Natural killer cell (primary cell): ENCODE results near the gene CST7. TPM values are rescaled to one million over a fixed set of nuclear protein-coding genes. Genes with fewer than 3 reads are reported as not detected.

Experiments used
- ATAC-seq, 3 donors: fragments of 150-1000 bp in 2 of 3; fragments of 200-7000 bp in 1 of 3; cut with Tn5 transposase; 1 replicate in 1 of 3; 2 replicates in 2 of 3; pipeline ENCODE4 v1.10.0; 2021; ENCODE audit warnings: mild to moderate bottlenecking in 2 of 3, moderate library complexity in 2 of 3
- DNase-seq, 2 donors: peaks; one replicate each; pipeline versions ENCODE4 v3.0.0 to v3.0.0-alpha.2; 2013 to 2021; ENCODE audit warnings: mixed read lengths in 1 of 2
- H3K27ac ChIP-seq: one replicate; pipeline ENCODE4 v1.5.1; 2013; ENCODE audit warnings: mild to moderate bottlenecking, low read length
- H3K27me3 ChIP-seq: one replicate; pipeline ENCODE4 v1.6.1; 2013; ENCODE audit warnings: low read length; ENCODE audit not compliant: control insufficient read depth, insufficient read depth
- H3K36me3 ChIP-seq: one replicate; pipeline ENCODE4 v1.6.1; 2013; ENCODE audit warnings: low read length; ENCODE audit not compliant: control insufficient read depth, insufficient read depth
- H3K4me1 ChIP-seq: one replicate; pipeline ENCODE4 v1.6.1; 2013; ENCODE audit warnings: low read length; ENCODE audit not compliant: control insufficient read depth, insufficient read depth
- H3K4me3 ChIP-seq: one replicate; pipeline ENCODE4 v1.5.1; 2013; ENCODE audit warnings: low read length
- H3K9me3 ChIP-seq: one replicate; pipeline ENCODE4 v1.6.1; 2013; ENCODE audit warnings: low read length; ENCODE audit not compliant: control insufficient read depth, insufficient read depth
- H3K27ac Mint-ChIP-seq, 2 donors: one replicate each; pipeline ENCODE4 v1.8.0; 2022; ENCODE audit warnings: mild to moderate bottlenecking in 2 of 2, mixed read lengths in 2 of 2, moderate library complexity in 1 of 2
- H3K27me3 Mint-ChIP-seq, 2 donors: one replicate each; pipeline ENCODE4 v1.8.0; 2022; ENCODE audit warnings: low read depth in 2 of 2, mixed read lengths in 2 of 2
- H3K36me3 Mint-ChIP-seq: one replicate; pipeline ENCODE4 v1.8.0; 2022; ENCODE audit warnings: mixed read lengths
- H3K4me1 Mint-ChIP-seq, 2 donors: one replicate each; pipeline ENCODE4 v1.8.0; 2022; ENCODE audit warnings: mixed read lengths in 2 of 2
- H3K4me3 Mint-ChIP-seq: one replicate; pipeline ENCODE4 v1.8.0; 2022; ENCODE audit warnings: mild to moderate bottlenecking, moderate library complexity, mixed read lengths
- H3K9me3 Mint-ChIP-seq, 2 donors: one replicate each; pipeline ENCODE4 v1.8.0; 2022; ENCODE audit warnings: mixed read lengths in 2 of 2
- WGBS: methylation state at CpG from one replicate; pipeline ENCODE4 v1.1.7; 2013; ENCODE audit warnings: missing lambda C conversion rate; ENCODE audit not compliant: insufficient coverage; 5-methylcytosine and 5-hydroxymethylcytosine counted together
- intact Hi-C: fragments of 100-400 bp; cut with micrococcal nuclease; formaldehyde crosslinking; loops from one replicate; pipeline ENCODE4 v1.14.2; 2022
- total RNA-seq, 4 donors: library from RNA; stranded (reverse); fragments of 120-200 nt in 1 of 4; gene quantifications; one replicate each; pipeline versions ENCODE4 v1.2.3 to v1.2.4, GENCODE V29; 2013 to 2022
- TF ChIP-seq, protein P1 (sequence below): fragments of 200-600 bp; IDR thresholded peaks from one replicate; pipeline ENCODE4 v1.8.0; 2022; ENCODE audit warnings: antibody characterized with exemption

The CST7 gene
- total RNA-seq, 3 donors from 2014 or later (not counting 1 experiment from before 2014, with no cell fraction given), result 590 to 700 (median 619) TPM

DNA sequence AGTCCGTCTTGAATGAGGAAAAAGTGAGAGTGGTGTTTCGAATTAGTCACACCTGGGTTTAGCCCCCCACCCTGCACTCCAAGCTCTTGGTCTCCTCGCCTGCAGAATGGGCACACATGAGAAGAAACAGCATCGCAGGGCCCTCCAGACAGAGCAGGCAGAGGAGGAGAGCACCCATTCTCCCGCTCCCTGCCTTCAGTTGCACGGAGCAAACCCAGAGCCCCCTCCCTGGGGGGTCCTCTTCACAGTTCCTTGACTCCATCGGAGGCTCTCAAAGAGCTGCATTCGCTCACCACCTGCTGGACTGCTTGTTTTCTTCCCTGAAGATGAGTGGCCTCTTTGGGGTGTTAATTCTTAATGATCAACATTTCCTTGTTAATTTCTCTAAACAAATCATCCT is 5.1 kb downstream of the CST7 start:
- peak overlapping the region; percentile 89 for H3K4me3 Mint-ChIP-seq
- H3K4me1 Mint-ChIP-seq, result peaks cover 74 to 94% of the 10 kb centered on the region in 2 donors
- Histone ChIP-seq H3K4me3 (no peak overlapping the region), H3K9me3 (no peaks in the 10 kb centered on the region), H3K27ac (peak overlapping the region; percentile 98), H3K27me3 (no peaks in the 10 kb centered on the region), H3K4me1 (peaks cover 95% of the 10 kb centered on the region), H3K36me3 (peaks cover 73% of the 10 kb centered on the region)
- H3K9me3 Mint-ChIP-seq, result no peaks in the 10 kb centered on the region
- WGBS, result 43% methylated on average over 6 of the region's 8 CpGs
- TF ChIP-seq, protein P1, sequence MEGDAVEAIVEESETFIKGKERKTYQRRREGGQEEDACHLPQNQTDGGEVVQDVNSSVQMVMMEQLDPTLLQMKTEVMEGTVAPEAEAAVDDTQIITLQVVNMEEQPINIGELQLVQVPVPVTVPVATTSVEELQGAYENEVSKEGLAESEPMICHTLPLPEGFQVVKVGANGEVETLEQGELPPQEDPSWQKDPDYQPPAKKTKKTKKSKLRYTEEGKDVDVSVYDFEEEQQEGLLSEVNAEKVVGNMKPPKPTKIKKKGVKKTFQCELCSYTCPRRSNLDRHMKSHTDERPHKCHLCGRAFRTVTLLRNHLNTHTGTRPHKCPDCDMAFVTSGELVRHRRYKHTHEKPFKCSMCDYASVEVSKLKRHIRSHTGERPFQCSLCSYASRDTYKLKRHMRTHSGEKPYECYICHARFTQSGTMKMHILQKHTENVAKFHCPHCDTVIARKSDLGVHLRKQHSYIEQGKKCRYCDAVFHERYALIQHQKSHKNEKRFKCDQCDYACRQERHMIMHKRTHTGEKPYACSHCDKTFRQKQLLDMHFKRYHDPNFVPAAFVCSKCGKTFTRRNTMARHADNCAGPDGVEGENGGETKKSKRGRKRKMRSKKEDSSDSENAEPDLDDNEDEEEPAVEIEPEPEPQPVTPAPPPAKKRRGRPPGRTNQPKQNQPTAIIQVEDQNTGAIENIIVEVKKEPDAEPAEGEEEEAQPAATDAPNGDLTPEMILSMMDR, result no peak
- no peaks in the 10 kb centered on the region for H3K27me3 Mint-ChIP-seq
- peak overlapping the region; percentile 98 to 100 for H3K27ac Mint-ChIP-seq
- ATAC-seq (no peak), DNase-seq (no peak)
- intact Hi-C loops, result loop anchor here (10.0 kb wide), 3 partner anchors 809 to 1589 kb away; partner anchors contain the start of gene GZF1
- H3K36me3 Mint-ChIP-seq, result no peaks in the 10 kb centered on the region

DNA sequence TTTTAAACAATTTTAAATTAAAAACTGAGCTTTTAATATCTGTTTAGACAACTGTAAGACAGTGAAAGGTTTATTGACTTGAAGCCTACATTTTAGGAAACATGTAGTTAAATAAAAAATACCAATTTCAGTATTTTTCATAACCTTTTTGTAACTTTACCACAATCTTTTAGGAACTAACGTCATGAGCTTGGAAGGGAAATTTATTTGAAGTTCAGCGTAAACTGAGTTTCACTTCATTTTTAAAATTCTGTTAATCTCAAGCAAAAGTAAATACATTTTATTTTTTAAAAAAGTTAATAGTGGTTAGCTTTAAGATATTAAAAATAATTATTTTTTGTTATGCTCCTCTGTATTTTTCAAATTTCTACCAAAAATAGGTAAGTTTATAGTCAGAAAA is 5.5 kb downstream of the CST7 start:
- H3K36me3 Mint-ChIP-seq, result peaks cover 1% of the 10 kb centered on the region
- TF ChIP-seq, protein P1, result no peak
- H3K27me3 Mint-ChIP-seq, result no peaks in the 10 kb centered on the region
- Histone ChIP-seq H3K9me3 (no peaks in the 10 kb centered on the region), H3K27me3 (no peaks in the 10 kb centered on the region), H3K4me1 (peaks cover 95% of the 10 kb centered on the region), H3K36me3 (peaks cover 77% of the 10 kb centered on the region), H3K4me3 (no peak overlapping the region), H3K27ac (peak overlapping the region; percentile 98)
- peak overlapping the region; percentile 98 to 100 for H3K27ac Mint-ChIP-seq
- H3K4me1 Mint-ChIP-seq, result peaks cover 78 to 94% of the 10 kb centered on the region in 2 donors
- no peak for DNase-seq
- no peak for ATAC-seq
- no CpG with 5 or more reads among the region's 2 CpGs for WGBS
- intact Hi-C loops, result loop anchor here (10.0 kb wide), 3 partner anchors 810 to 1590 kb away; partner anchors contain the start of gene GZF1
- H3K9me3 Mint-ChIP-seq, result no peaks in the 10 kb centered on the region
- H3K4me3 Mint-ChIP-seq, result peak overlapping the region; percentile 89

- Mint-ChIP-seq H3K9me3 (no peaks in the 10 kb centered on the region), H3K36me3 (peaks cover 5% of the 10 kb centered on the region), H3K27me3 (no peaks in the 10 kb centered on the region), H3K4me3 (peak overlapping the region; percentile 80), H3K27ac (peak overlapping the region; percentile 98 to 100), H3K4me1 (peaks cover 82 to 94% of the 10 kb centered on the region in 2 donors)
- Histone ChIP-seq H3K9me3 (no peaks in the 10 kb centered on the region), H3K36me3 (peaks cover 82% of the 10 kb centered on the region), H3K4me1 (peaks cover 95% of the 10 kb centered on the region), H3K27ac (peak overlapping the region; percentile 98), H3K4me3 (no peak overlapping the region), H3K27me3 (no peaks in the 10 kb centered on the region)
- peak; percentile 7 to 44 (median 26) for ATAC-seq
- intact Hi-C loops, result loop anchor here (10.0 kb wide), 3 partner anchors 810 to 1590 kb away; partner anchors contain the start of gene GZF1
- TF ChIP-seq, protein P1, result no peak
- WGBS, result 5% methylated on average over 3 of the region's 3 CpGs
- DNase-seq, result peak; percentile 41 to 63
These were observed 6.0 kb downstream of the CST7 start for GRCh38 chr20:24955045-24955444.
